NCI-H345 (cell line): Measurements from ENCODE around the gene RBM11.
A peak's percentile ranks its signal among the peaks of the same experiment; 100 is the strongest.

Source experiments
- DNase-seq: peaks from one replicate; lab custom pipeline; 2025; lab: John Stamatoyannopoulos, UW

RBM11 gene, protein sequence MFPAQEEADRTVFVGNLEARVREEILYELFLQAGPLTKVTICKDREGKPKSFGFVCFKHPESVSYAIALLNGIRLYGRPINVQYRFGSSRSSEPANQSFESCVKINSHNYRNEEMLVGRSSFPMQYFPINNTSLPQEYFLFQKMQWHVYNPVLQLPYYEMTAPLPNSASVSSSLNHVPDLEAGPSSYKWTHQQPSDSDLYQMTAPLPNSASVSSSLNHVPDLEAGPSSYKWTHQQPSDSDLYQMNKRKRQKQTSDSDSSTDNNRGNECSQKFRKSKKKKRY

GRCh38 chr21:14215971-14216641, at the start of gene RBM11:
RBM11 (plus strand) TSS chr21:14216157; CDS start chr21:14216187, 30 bp downstream.
- peak; percentile 90 for DNase-seq

DNA sequence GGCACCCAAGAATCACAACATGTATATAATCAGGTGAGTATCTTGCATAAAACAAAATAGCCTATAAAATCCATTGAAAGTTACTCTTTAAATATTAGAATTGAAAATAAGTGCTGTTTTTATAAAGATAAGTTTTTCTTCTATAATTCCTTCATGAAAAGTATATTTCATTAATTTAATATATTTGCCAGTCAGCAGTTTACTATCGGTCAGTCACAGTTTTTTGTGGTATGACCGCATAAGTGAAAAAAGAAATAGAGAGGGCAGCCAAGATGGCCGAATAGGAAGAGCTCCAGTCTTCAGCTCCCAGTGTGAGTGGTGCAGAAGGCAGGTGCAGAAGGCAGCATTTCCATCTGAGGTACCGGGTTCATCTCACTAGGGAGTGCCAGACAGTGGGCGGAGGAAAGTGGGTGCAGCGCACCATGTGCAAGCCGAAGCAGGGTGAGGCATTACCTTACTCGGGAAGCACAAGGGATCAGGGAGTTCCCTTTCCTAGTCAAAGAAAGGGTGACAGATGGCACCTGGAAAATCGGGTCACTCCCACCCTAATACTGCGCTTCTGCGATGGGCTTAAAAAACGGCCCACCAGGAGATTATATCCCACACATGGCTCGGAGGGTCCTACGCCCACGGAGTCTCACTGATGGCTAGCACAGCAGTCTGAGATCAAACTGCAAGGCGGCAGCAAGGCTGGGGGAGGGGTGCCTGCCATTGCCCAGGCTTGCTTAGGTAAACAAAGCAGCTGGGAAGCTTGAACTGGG, 49.3 kb upstream of the RBM11 start:
- peak; percentile 63 for DNase-seq

DNA sequence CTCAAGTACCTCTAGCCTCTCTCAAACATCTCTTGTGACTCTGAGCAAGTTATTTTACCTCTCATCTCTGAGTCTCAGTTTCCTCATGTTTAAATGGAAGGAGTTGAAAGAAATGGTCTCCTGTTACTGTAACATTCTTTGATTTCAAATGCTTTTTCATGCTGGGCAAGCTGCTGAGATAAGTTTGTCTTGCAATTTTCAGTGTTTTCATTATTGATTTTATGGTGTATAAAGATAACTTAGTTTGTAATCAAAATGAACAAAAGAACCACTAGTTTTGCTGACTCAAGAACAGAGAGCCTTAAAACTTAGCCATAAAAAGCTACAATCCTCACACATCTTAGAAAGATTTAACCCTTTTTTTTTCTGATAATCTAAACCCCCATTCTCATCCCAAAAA, 9.7 kb upstream of the RBM11 start:
- DNase-seq = no peak

GRCh38 chr21:14210738-14211137, 5.2 kb upstream of the RBM11 start, which contains the start of gene LIPI:
LIPI (minus strand) TSS chr21:14210955; CDS start chr21:14210845, 110 bp downstream.
- no peak for DNase-seq

DNA sequence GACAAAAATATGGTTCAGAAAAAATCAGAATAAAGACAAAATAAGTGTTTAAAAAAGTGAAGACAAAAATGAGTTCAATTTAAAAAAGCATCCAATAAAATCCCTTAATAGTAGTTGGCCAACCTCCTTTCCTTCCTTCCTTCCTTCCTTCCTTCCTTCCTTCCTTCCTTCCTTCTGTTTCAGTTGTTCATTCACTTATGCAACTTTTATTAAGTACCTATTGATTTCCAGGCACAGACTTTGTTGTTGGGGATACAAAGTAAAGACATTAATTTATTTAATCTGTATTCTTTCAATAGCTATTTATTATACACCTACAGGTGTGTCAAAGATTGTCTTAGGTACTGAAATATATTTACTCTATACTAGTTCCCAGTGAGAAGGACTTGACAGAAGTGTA, 2.8 kb upstream of the RBM11 start:
- DNase-seq = no peak

DNA sequence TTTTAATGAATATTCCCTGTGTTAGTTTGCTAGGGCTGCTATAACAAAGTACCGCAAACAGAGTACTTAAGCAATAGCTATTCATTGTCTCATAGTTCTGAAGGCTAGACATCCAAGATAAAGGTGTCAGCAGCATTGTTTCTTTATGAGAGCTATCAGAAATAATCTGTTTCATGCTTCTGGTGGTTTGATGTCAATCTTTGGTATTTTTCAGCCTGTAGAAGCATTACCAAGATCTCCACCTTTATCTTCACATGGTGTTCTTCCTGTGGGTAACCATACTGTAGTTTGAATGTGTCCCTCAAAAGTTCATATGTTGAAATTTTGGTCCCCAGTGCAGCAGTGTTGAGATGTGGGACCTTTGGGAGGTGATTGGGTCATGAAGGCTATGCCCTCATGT, 7.4 kb downstream of the RBM11 start:
- no peak for DNase-seq

- no peak for DNase-seq
Observed at GRCh38 chr21:14229399-14229798, 13.4 kb downstream of the RBM11 start.

DNA sequence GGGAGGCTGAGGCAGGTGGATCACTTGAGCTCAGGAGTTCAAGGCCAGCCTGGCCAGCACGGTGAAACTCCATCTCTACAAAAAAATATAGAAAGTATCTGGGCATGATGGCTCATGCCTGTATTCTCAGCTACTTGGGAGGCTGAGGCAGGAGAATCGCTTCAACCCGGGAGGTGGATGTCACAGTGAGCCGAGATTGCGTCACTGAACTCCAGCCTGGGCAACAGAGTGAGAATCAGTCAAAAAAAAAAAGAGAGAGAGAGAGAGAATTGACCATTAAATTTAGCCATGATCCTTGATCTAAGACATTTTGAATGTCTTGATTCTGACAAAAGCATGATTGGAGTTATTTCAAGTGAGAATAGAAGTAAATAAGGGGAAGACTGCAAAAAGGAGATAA, 19.1 kb downstream of the RBM11 start:
- DNase-seq = no peak

DNA sequence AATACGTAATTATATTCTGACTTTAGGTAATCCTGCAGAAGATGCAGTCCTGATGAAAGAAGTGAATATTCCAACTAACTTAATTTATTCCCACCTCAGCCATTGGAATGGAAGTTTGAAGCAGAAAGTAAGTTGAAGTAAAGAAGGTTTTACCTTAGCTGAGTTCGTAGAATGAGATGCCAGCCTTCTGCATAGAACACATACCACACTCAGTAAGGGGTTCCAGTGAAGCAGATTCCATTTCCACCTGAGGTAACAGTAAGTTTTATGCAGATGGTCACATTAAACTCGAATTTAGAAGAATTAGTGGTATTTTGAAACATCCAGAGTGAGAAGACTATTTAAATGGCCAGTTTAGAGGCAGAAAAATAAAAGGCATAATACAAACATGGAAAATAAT, 20.2 kb downstream of the RBM11 start:
- no peak for DNase-seq

GRCh38 chr21:14239281-14239680, 23.3 kb downstream of the RBM11 start:
- DNase-seq = no peak

DNA sequence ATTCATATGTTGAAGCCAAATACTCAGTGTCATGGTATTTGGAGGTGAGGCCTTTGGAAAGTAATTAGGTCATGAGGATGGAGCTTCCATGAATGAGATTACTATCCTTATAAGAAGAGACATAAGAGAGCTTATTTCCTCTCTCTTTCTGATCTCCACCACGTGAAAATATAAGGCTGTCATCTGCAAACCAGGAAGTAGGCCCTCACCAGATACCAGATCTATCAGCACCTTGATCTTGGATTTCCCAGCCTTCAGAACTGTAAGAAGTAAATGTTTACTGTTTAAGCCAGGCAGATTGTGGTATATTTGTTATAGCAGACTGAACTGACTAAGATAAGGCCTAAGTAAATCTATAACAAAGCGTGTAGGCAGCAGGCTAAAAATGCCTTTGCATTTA, 25.3 kb downstream of the RBM11 start:
- no peak for DNase-seq

DNA sequence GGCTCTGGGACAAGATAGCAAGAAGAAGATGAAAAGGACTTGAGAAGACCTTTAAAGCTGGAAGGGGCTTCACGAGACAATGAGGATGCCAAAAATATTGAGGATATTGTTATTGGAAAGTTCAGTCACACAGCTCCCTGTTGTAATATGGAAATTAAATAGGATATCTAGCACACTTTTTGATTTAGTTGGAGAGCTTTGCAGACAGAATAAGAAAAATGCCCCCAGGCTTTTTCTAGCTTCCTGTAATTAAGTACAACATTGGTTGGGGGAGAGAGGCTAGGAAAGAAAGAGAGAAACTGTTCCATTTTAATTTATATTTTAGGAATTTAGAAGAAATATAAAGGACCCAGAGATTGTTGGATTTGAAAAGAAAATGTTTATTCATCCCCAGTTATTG, 27.5 kb downstream of the RBM11 start:
- DNase-seq = no peak

GRCh38 chr21:14243874-14244273, 27.9 kb downstream of the RBM11 start:
- DNase-seq = no peak

DNA sequence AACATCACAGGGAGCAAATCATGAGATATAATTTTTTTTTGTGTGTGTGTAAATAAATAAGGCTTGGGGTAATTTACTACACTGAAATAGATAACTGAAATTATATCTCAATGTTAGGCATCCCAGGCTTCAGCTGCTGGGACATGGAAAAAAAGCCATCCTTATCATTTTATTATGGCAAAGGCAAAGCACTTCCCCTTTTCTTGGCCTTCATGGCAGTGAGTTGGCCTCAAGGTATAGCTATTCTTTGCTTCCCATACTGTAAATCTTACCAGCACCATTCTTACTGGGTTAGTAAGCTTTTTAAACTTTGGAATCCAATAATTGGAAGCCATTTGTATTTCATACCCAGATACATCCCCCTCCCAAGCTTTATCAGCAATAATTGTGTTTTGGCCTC, 29.0 kb downstream of the RBM11 start:
- DNase-seq = no peak

DNA sequence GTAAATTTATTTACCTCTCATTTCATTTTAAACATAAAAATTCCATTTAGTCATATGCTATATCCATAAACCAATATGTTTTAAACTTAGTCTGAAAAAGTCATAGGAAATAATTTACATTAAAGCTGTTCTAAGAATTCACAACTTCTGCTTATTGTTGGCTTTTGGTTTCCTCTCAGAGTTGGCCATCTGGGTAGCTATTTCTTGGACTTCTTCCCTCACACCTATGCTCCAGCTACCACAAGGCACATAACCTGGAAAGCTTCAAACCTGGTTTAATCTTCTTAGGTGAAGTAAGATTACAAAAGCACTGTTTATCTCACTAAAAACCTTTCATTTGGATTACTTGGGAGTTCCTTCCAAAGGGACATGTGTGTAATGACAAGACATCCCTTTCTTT, 29.8 kb downstream of the RBM11 start:
- no peak for DNase-seq

- no peak for DNase-seq
Observed at GRCh38 chr21:14251336-14251735, 35.4 kb downstream of the RBM11 start.

- DNase-seq = peak; percentile 45
Observed at GRCh38 chr21:14259747-14260146, 43.8 kb downstream of the RBM11 start.

GRCh38 chr21:14260174-14260764, 44.3 kb downstream of the RBM11 start:
- no peak for DNase-seq

DNA sequence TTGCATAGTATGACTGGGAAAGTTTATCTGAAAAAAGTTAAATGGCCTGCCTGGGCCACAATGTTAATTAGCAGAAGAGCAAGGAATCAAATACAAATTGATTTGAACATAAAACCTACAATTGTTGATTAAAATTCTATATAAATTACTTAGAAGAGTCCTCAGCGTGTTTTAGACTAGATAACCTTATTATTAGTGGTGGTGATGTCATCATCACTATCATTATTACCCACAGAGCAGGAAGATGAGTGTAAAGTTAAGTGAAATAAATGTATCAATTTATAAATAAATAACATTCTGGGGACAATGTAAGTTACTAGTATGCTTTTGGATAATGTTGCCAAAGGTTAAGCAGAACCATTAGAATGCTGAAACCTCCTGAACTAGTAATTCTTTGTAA, 46.1 kb downstream of the RBM11 start:
- no peak for DNase-seq

GRCh38 chr21:14263879-14264278, 47.9 kb downstream of the RBM11 start:
- no peak for DNase-seq

DNA sequence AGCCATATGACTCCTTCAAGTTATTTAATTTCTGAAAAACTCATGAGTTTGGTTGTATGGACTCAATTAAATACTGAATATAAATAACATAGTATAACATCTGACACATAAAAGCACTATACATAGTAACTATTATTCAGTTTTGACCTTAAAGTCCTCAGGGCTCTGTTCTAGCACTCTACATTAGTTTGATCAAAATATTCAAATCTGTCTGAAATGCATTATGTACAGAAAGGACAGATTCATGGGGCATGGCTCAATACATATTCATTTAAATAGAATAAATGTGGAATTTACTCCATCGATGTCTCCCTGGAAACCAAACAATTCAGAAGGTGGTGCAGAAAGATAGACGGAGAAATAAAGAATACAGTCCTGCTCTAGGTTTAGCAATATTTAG, 49.1 kb downstream of the RBM11 start:
- DNase-seq = no peak

- DNase-seq = no peak
Observed at GRCh38 chr21:14267076-14267475, 51.1 kb downstream of the RBM11 start.

- no peak for DNase-seq
Observed at GRCh38 chr21:14270631-14271030, 54.7 kb downstream of the RBM11 start.
